Measurements from ENCODE around the gene DYSF.

DYSF gene

DNA sequence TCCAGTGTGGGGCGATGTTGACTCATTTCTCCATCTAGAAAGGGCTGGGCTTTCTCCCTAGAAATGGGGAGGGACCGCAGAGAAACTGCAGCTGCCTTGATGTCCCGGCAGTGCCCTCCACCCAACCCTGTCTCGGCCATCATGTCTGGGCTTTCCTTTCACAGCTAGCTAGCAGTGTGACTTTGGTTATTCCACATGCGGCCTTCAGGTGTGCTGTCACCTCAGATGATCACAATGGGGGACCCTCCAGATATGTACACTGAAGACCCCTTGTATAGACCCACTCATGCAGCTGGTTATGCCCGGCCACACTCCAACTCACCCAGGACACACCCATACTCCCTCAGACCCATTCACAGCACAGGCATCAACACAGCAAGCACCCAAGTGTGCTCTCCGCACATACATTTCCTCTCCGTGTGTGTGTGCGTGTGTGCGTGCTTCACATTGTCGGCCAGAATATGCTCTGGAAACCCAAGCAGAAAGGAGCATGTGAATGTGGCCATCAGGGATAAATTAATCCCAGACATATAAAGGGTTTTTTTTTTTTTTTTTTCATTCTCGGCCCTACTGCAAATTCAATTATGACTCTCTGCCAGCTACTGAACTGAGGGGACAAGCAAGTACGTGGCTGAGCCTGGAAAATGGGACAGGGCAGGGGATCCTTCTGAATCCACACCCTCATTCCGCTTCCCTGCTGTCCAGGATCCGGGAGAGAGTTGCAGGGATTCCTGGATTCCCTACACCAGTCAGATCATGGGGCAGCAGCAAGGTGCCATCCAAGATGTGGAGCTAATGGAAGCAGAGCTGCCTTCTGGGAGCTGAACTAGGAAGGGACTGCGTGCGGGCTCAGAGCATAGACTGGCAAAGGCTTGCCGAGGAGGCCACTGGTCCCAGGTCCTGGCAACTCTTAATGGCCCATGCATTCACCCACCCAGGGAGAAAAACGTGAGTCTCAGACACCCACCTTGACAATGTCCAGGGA lies 240.2 kb downstream of the DYSF start:
- DNase-seq (ENCODE audit: low read depth): no peak

DNA sequence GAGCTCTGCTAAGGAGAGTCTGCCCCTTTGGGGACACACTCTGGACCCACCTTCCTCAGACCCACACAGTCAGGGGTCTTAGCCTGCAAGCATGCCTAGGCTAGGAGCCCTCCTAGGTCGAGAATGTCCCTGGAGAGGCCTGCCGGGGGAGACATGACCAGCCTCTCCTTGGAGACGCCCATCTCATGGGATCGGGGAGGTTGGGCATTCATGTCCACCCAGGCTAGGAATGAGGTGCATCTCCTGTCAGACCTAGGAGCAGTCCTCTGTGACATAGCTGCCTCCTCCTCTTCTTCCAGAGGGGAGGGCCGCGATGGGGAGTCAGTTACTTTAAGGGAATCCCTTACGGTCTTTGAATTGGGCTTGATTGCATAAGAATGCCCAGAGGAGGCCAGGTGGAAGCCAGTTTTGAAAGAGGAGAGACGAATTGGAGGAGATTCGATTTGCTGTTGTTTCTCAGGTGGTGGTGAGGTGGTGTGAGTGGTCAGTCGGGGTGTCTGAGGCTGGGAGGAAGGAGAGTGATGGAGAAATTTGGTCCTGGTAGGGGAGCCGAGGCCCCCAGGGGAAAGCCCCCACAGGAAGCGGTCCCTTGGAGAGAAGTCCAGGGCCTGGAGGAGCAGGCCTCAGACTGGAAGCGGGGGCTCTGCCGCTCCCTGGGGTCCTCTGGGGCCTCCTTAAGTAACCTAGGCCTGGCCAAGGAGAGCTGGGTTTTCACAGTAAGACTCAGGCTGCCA lies 241.3 kb downstream of the DYSF start:
- no peak for DNase-seq (ENCODE audit: low read depth)

DNA sequence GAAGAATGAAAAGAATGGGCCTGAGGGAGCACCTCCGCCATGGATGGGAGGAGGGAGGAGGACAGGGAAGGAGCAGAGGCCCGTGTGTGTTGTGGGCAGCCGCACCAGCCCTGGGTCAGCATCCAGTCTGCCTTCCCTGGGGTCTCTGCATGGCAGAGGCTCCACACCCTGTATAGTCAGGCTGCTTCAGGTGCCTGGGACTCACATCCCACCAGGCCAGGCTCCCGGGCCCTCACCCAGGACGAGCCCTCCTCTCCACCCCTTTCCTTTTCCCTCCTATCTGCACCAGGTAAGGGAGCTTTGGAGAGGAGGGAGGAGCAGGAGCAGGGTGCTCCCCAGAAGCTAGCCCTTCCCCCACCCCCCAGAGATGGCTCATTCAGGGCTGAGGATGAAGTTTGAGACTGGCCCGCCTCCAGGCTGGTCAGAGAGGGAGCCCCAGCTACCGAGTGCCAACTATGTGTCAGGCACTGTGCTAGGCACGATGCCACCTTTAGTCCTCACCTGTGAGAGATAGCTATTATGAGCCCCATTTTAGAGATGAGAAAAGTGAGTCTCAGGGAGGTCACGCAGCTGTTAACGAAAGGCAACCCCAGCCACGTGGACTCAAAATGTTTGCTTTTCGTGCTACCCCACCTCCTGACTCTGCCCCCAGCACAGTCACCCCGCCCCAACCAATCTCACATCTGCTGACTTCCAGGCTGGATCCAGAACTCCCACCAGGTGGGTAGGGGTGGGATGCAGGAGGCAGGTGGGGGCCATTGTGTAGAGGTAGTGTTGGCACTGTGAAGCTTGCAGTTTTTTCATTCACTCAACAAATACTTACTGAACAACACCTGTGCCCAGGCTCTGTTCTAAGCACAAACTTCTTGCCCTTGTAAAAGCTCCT lies 242.1 kb downstream of the DYSF start:
- DNase-seq (ENCODE audit: low read depth): no peak

DNA sequence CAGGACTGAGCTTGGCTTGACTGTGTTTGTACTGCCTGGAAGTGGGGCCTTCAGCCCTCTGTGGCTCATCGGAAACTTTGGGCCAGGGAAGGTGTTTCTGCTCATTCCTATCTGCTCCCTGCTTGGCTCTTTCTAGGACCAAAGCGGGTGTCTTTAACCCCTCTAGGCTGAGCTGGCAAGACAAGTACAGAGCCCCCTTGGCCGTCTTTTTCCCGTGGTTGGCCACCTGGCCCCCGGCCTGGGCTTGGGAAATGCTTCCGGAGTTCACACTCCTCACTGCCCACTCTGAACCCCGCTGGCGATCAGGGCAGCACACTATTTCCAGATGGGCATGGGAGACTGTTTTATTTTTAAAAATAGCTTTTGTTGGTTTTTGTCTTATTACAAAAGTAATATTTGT lies 243.0 kb downstream of the DYSF start:
- no peak for DNase-seq (ENCODE audit: low read depth)

DNA sequence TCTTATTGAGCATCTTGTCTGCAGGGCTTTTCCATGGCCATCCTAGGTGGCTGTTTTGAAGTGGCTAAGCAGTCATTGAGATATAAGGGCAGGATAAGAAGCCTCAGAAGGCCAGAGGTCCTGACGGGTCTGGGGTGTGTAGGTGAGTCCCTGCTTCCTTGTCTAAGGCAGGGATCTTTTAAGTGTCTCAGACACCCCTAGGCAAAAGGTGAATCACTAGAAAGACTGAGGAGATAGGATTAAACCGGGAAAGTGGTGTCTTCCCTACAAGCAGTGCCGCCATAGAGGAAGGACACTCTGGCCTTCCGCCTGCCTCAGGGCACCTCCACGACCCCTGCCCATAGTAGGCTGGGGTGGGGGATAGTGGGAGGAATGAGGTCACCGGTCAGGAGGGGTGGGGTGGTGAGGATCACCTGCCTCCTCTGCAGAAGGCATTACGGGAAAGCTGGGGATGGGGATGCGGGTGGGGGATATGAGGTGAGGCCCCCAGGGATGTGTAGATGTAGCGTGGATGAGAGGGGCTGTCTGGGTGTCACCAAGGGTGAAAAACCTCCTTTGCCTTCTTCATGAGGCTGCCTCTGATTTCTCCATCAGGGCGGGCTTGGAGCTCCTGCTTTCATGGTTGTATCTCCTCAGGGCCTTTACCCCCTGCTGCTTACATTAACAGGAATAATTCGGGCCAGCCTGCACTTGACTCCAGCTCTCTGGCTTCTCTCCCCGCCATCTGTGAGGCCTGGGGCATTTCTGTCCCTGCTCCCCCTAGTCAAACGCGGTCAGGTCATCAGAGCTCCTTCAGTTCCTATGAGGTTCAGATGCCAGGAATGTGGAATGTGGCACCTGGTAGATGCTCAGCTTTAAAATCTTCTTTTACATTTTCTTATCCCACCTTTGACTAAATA lies 244.0 kb downstream of the DYSF start:
- DNase-seq (ENCODE audit: low read depth): no peak

DNA sequence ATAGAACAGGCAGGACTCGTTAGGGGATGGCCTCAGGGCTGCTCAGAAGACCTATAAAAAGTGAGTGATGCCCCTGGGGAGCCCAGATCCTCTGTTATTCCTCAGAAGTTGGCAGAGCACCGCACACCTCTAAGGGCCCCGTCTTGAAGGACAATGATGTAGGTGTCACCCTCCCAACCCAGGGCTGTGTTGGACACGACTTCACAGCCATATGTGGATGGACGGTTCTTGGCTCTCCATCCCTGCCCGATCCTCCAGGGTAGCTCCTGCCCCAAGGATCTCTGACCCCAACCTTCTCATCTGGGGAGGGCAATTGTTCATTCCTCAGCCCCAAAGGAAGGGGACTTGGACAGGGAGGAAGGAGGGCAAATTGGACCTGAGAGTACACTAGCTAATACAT lies 246.1 kb downstream of the DYSF start:
- no peak for DNase-seq (ENCODE audit: low read depth)

DNA sequence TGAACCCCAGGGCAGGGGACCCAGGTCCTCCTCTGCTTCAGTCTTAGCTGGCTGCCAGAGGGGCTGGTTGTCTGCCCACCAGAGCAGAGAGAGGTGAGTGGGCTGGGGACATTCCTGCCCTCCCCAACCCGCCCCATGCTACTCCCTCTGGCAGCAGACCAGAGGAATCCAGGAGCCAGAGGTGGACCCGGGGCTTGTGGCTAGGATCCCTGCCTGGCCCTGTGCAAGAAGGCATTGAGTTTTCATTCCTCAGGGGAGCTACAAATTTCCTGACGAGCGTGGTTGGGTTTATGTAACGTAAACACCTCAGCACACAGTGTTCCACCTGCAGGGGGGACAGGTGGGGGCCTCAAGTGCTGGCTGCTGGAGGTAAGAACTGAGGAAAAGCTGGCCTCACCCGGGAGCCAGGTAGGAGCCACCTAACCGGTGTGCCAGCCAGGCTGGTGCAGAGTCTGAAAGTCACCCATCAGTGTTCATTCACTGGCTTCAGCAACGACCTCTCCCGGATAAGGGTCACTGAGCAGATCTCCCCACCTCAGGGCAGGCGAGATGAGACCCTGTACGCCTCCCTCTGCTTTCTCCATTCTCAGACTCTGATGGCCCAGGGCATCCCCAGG lies 246.8 kb downstream of the DYSF start:
- no peak for DNase-seq (ENCODE audit: low read depth)

DNA sequence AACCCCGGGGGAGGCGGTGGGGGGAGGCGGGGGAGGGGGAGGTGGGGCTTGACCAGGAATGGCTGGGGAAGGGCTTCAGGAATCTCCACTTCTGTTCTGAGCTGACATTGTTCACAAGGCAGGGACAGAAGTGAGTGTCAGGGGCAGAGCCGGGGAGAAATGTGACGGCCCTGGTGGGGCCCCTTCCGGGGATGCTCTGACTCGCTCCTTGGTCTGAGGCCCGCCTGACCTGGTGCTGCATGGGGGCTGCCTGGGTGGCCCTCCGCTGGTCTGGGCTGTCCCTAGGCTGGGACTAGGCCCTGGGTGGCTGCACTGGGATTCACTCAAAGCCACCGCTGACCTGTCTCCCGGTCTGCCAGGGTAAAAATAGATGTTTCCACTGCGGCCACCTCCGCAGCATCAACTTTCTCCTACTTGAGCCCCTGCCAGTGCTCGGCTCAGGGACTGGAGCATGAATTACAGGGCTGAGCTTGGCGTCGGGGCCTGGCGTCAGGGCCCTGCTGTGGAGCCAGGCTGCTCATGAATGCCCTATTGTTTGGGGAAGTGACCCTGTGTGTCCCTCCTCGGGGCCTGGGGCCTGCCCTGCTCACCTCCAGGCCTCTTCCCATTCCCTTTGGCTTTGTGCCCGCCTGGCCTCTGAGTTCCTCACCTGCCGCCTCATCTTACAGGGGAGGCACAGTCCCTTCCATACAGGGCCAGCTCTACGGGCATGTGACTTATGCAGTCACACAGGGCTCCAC lies 247.5 kb downstream of the DYSF start:
- no peak for DNase-seq (ENCODE audit: low read depth)

DNA sequence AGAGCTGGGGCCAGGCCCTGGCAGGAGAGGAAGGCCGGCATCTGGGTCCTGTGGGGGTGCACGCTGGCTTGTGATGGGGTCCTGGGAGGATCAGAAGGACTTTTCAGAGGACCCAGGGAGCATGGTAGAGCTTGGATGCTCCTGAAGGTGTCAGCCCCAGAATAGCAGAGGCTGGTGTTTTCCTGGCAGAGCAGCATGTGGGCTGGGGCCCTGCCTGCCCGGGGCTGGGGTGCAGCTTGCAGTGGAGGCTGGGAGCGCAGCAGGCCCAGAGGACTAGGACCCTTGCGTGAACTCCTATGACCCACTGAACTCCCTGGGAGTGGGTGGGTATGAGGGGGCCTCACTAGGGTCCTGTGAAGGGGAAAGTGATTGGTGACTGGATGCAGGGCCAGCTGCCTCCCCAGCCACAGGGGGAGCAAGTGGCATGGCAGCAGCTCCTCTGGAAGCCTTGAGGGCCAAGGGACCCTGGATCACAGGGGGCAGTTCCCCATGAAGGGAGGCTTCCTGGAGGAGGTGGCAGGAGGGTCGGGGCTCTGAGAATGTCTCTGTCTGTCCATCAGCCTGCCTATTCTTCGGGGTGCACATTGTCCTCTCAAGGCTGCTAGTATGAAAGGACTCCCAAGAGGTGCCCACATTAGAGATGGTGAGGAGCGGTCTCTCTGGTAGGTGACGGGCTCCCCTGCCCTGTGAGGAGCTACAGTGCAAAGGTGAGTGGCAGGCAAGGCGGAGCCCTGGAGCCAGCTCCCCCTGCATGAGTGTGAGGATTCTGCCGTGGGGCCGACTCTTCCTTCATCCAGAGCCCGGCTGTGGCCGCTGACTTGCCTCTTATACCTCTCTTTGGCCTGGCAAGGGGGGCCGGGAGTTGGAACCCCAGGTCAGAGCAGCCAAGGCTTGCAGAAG lies 249.0 kb downstream of the DYSF start:
- no peak for DNase-seq (ENCODE audit: low read depth)

DNA sequence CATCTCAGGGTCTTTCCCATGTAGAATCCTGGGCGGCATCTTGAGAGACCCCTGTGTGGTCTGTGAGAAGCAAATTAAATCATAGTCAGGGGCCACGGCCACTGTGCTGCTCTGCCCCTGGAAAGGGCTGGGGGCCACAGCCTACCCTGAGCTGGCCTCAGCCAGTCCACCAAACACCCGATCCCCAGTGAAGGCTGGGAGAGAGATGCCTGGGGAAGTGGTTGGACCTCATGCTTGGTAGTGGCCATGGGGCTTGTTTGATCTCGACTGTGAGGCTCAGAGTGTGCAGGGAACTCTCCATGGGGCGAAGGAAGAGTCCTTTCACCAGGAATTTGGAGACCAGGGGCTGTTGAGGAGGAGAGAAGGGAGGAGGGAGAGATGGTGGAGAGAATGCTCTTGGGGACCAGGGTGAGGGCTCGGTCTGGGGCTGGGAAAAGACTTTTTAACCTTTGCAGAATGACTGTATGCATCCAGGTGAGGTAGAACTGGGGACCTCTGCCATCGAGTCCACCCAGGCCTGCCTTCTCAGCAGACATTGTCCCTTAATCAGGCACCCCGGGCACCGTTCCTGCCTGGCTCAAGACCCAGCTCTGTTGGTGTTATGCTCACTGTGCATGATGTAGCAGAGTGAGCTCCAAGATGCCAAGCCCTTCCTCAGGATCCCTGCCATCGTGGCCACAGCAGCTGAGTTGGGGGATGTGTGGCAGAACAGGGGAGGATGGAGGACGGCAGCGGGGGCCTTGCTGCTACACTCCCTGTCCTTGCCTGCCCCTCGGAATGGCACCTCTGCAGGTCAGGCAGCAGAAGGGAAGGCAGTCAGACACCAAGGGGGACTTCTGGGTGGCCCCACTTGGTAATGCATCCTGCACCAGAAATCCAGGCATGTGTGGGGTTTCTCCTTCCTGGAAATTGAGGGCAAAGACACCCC lies 249.9 kb downstream of the DYSF start:
- no peak for DNase-seq (ENCODE audit: low read depth)

DNA sequence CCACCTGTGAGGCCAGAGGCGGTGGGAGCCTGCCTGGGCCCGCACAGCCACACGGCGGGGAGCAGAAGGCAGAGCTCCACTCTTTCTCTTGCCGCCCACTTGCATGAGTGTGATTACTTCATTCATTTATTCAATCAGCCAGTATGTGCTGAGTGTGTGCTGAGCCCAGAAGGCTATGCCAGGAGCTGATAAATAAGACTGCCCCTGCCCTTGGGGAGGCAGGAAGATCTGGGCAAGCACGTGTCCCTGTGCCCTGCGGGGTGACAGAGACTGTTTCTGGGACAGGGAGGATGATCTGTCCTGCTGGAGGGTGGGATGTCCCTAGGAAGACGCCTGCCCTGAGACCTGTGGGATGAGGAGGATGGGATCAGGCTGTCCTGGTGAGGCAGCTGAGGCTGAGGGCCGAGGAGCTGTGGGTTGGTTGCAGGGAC lies 250.8 kb downstream of the DYSF start:
- DNase-seq (ENCODE audit: low read depth): no peak

DNA sequence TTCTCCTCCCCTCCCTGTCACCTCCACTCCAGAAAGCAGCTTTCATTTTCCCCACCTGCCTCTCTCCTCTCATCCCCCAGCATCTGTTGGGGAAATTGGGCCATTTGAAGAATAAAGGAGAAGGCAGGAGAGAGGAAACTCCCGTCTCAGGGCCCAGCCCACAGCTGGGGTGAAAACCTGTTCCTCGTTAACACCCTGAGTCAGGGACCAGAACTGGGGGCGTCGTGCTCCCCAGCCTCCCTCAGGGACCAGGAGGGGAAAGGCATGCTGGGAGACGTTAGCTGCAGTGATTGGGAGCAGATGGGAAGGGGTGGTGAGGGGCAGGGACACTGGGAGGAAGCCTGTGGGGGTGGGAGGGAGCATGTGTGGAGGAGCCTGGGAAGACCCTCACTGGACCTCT lies 251.3 kb downstream of the DYSF start:
- DNase-seq (ENCODE audit: low read depth): no peak

DNA sequence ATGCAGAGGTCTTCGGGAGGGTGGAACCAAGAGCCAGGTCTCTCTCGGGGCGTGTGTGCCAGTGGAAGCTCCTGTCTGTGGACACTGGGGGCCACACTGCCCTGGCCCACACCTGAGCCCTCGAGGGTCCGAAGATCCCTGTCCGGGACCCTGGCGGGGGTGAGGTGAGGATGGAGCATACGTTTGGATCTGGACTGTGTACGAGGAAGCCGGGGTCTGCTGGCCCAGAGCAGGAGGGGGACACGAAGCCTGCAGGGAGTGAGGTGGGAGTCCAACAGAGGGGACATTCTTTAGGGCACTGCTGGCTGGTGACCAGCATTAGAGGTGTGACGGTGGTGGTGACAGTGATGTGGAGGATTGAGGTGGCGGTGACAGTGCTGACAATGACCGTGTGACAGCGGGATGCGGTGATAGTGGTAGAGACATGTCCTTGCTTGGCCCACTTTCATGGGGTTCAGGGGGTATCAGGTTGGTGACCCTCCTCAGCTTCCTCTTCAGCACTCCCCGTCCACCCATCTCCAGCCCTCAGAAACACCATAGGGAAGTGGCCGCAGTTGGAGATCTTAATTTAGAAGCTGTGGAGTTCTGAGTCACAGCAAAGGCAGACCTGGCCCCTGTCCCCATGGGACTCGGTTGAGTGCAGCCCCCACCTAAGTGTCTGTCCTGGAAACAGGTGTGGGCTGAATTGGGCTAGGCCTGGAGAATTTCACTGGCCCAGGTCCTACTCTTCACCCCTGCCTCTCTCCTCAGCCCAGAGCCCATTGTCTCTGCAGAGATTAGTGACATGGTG lies 252.0 kb downstream of the DYSF start:
- no peak for DNase-seq (ENCODE audit: low read depth)

DNA sequence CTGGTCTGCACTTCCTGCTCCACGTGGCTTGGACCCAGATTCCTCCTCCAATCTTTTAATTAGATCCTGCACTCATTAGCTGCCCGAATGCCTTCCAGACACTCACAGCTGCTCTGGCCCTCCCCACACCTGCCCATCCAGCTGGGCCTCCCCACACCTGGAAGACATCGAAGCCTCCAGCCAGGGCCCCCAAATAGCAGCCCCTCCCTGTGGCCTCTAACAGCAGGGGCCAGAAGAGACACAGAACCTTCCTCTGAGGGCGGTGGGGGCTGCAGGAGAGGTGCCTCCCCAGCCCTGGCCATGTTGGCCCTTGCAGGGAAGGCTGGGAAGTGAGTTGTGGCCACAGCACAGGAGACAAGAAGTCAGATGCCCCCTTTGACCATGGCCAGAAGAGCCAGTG lies 252.8 kb downstream of the DYSF start:
- no peak for DNase-seq (ENCODE audit: low read depth)

DNA sequence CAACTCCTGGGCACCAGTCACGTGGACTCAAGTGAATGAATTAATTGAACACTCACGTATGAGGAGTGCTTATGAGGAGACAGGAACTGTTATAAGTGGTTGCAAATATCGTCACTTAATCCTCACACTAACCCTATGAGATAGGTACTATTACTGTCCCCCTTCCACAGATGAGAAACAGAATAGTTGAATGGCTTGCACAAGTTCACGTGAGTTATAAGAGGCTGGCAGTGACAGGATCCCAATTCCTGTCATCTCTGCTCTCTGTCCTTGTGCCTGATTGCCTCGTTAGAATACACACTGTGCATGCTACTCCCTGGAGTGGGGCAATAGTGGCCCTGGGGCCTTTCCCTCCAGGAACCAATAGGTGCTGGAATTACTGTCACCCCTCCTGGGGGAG lies 253.5 kb downstream of the DYSF start:
- no peak for DNase-seq (ENCODE audit: low read depth)

DNA sequence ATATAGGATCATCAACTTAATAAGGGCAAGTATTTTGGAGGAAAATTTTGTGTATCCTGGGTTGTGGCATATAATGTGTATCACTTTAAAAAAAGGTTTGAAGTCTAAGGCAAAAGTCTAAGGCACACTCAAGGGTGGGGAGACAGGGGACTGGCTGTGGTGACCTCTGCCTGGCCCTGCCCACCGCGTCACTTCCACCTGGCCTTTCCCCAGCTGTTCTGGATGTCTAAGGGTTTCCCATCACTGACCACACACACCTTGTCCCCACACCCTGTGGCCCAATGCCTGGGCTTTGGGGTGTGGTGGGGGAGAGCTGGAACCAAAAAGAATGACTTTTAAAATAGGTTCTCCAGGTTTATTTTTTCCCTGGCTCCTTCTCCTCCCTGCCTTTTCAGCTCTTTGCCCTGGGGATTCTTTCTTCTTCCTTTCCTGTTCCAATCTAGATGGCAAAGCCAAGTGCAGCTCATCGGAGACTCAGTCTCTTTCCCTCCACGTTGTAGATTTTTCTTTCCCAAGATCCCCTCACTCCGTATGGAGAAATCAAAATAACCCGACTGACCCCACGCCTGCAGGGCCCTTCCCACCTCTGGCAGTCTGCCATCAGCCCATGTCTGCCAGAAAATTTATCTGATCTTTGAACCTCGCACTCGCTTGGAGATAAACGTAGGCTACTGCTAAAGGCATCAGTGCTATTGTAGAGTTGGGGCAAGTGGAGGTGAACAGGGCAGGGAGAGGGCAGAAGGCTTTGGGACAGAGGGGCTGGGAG lies 257.2 kb downstream of the DYSF start:
- DNase-seq (ENCODE audit: low read depth): no peak

Data from CMK (cell line).